ENCODE data around the gene PDE2A. TPM values are rescaled to one million over a fixed set of nuclear protein-coding genes. Genes with fewer than 3 reads are reported as not detected.

The PDE2A gene
- polyA plus RNA-seq, 1 donor (not counting 4 experiments of a cell fraction or from before 2014, with no cell fraction given), result 0.38 TPM

DNA sequence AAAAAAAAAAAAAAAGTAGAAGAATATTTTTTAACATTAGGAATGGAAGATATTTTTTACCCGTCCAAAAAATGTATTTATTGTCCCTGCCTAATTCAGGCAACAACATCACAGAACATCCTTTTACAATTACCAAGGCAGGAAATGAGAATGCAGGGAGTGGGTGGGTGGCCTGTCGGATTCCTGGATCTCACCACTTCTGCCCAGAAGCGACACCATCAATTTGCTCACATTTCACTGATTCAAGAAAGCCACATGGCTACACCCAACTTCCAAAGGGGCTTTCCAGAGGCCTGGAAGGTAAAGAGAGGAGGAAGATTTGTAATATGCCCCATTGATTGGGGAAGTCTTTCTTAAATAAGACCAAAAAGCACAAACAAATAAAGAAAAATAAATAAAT, 146.1 kb downstream of the PDE2A start:
- Histone ChIP-seq H3K27me3 (ENCODE audit: control insufficient read depth, extremely low read depth, insufficient read depth, low read length) (no peaks in the 10 kb centered on the region), H3K4me3 (ENCODE audit: control insufficient read depth in 2 of 3, extremely low read depth in 1 of 3, insufficient read depth in 2 of 3, low read depth in 1 of 3, low read length in 3 of 3) (no peak overlapping the region), H3K9me1 (ENCODE audit: control insufficient read depth, extremely low read depth, insufficient read depth, low read length) (no peaks in the 10 kb centered on the region), H3K79me2 (ENCODE audit: control insufficient read depth, insufficient read depth, low read length) (no peaks in the 10 kb centered on the region), H4K20me1 (ENCODE audit: control insufficient read depth, extremely low read depth, insufficient read depth, low read length) (no peaks in the 10 kb centered on the region), H3K9ac (ENCODE audit: control insufficient read depth, extremely low read depth, insufficient read depth, low read length) (no peak overlapping the region), H3K36me3 (ENCODE audit: control insufficient read depth in 2 of 2, extremely low read depth in 1 of 2, insufficient read depth in 2 of 2, low read length in 2 of 2) (no peaks in the 10 kb centered on the region), H3K9me3 (ENCODE audit: control insufficient read depth, low read depth, low read length) (no peaks in the 10 kb centered on the region), H3K4me2 (ENCODE audit: control insufficient read depth, extremely low read depth, insufficient read depth, low read depth, low read length) (no peak overlapping the region), H3K27ac (ENCODE audit: control insufficient read depth, insufficient read depth, low read length) (no peak overlapping the region), H3K4me1 (ENCODE audit: control insufficient read depth, extremely low read depth, insufficient read depth, low read length) (no peaks in the 10 kb centered on the region), H2AFZ (ENCODE audit: control insufficient read depth, low read length) (no peak overlapping the region)
- TF ChIP-seq EZH2 (IDR thresholded peaks at IDR 0.05; ENCODE audit: low read length), result no peak
- TF ChIP-seq CTCF (optimal IDR thresholded peaks at IDR 0.05 in 1 of 3, IDR thresholded peaks at IDR 0.05 in 1 of 3, conservative IDR thresholded peaks at IDR 0.05 in 1 of 3; ENCODE audit: extremely low read depth in 1 of 3, insufficient read depth in 2 of 3, low read length in 3 of 3), result no peak
- dilution Hi-C loops (cut with MboI; ENCODE audit: extremely low pct_ligation_motif_present, low sequenced_read_pairs), result no loop called here
- FAIRE-seq, result no peak
- DNase-seq (ENCODE audit: low read depth, low spot score), result no peak

Small RNAs within 50 kb of the gene (small RNA-seq; reads per million reads assigned to genes)
- 3.3 to 132 (median 23.4) reads per million in 3 experiments for gene MIR139 (ENCODE audit: insufficient read length in 3 of 3, low read depth in 3 of 3, low replicate concordance in 1 of 3)
- gene RNU7-105P (ENCODE audit: insufficient read length in 3 of 3, low read depth in 3 of 3, low replicate concordance in 1 of 3), result 0 reads per million in 3 experiments

Other genes starting within 250 kb of the PDE2A start
- 17.4 to 25.3 TPM (median 19.0 TPM) in 3 replicates for gene CLPB, start 239.9 kb downstream of the PDE2A start, polyA plus RNA-seq
- gene ARAP1, start 78.0 kb upstream of the PDE2A start, polyA plus RNA-seq, result 32.8 to 41.4 TPM (median 36.1 TPM) in 3 replicates
- 67.0 to 115 TPM (median 79.2 TPM) in 3 replicates for gene STARD10, start 119.6 kb upstream of the PDE2A start, polyA plus RNA-seq
- gene ATG16L2, start 140.0 kb upstream of the PDE2A start, polyA plus RNA-seq, result 8.0 to 18.3 TPM (median 9.9 TPM) in 3 replicates